RWPE2 (cell line): ENCODE measurements around the gene FILIP1.
A peak's percentile ranks its signal among the peaks of the same experiment; 100 is the strongest.

Experiments used
- ATAC-seq: fragments of 200-7000 bp; cut with Tn5 transposase; 3 replicates; pipeline ENCODE4 v1.9.1; 2021; ENCODE audit warnings: low read depth
- DNase-seq: peaks from one replicate; pipeline ENCODE4 v3.0.0-alpha.2; 2020; ENCODE audit warnings: low spot score
- H3K27ac ChIP-seq: fragments of 450-650 bp; 2 replicates; pipeline ENCODE4 v1.5.1; 2017; ENCODE audit warnings: mild to moderate bottlenecking; ENCODE audit not compliant: poor library complexity, severe bottlenecking
- H3K27me3 ChIP-seq: fragments of 250-450 bp; sonication (Bioruptor Pico); 2 replicates; pipeline ENCODE4 v1.5.1; 2021; ENCODE audit warnings: mild to moderate bottlenecking, moderate library complexity; ENCODE audit not compliant: insufficient read depth, poor library complexity, severe bottlenecking
- H3K36me3 ChIP-seq: fragments of 250-450 bp; sonication (Bioruptor Pico); 2 replicates; pipeline ENCODE4 v1.5.1; 2020; ENCODE audit warnings: low read depth, mild to moderate bottlenecking, moderate library complexity
- H3K4me1 ChIP-seq: fragments of 250-450 bp; sonication (Bioruptor Pico); 2 replicates; pipeline ENCODE4 v1.5.1; 2021; ENCODE audit warnings: mild to moderate bottlenecking, moderate library complexity; ENCODE audit not compliant: insufficient read depth, poor library complexity, severe bottlenecking
- H3K4me3 ChIP-seq: fragments of 250-450 bp; sonication (Bioruptor Pico); 2 replicates; pipeline ENCODE4 v1.5.1; 2021; ENCODE audit warnings: mild to moderate bottlenecking, moderate library complexity; ENCODE audit not compliant: severe bottlenecking
- H3K9me3 ChIP-seq: fragments of 250-450 bp; sonication (Bioruptor Pico); 2 replicates; pipeline ENCODE4 v1.5.1; 2021; ENCODE audit warnings: mild to moderate bottlenecking, moderate library complexity; ENCODE audit not compliant: severe bottlenecking
- TF ChIP-seq, protein P1 (sequence below): fragments of 450-650 bp; IDR thresholded peaks from one replicate; pipeline ENCODE4 v1.5.1; 2017; ENCODE audit warnings: mild to moderate bottlenecking, moderate library complexity; ENCODE audit not compliant: poor library complexity, severe bottlenecking

FILIP1 gene

DNA sequence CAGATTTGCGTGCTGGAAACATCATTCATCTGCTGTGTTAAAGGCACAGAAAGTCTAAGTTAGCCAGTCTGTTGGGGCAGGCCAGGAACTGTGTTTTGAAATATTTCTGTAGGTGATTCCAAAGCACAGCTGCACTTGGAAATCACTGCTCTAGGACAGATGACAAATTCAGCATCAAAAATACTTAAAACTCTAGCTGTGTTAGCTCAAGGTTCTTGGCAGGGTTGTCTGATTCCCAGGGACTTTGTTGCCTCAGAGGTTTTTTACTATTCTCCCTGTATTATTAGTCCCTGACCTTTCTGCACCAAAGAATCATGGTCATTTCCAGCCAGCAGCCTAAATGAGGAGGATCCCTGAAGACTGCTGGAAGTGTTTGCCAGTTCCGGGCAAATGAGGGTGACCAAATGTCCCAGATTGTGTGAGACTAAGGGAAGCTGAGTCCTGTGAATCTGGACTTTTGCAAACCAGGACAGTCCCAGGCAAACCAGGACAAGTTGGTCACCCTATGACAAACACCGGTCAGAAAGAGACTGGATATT lies 124.7 kb downstream of the FILIP1 start:
- H3K9me3 ChIP-seq, result no peaks in the 10 kb centered on the region
- H3K27ac ChIP-seq, result no peak overlapping the region
- H3K27me3 ChIP-seq, result no peaks in the 10 kb centered on the region
- TF ChIP-seq, protein P1, sequence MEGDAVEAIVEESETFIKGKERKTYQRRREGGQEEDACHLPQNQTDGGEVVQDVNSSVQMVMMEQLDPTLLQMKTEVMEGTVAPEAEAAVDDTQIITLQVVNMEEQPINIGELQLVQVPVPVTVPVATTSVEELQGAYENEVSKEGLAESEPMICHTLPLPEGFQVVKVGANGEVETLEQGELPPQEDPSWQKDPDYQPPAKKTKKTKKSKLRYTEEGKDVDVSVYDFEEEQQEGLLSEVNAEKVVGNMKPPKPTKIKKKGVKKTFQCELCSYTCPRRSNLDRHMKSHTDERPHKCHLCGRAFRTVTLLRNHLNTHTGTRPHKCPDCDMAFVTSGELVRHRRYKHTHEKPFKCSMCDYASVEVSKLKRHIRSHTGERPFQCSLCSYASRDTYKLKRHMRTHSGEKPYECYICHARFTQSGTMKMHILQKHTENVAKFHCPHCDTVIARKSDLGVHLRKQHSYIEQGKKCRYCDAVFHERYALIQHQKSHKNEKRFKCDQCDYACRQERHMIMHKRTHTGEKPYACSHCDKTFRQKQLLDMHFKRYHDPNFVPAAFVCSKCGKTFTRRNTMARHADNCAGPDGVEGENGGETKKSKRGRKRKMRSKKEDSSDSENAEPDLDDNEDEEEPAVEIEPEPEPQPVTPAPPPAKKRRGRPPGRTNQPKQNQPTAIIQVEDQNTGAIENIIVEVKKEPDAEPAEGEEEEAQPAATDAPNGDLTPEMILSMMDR, result no peak
- no peaks in the 10 kb centered on the region for H3K4me1 ChIP-seq
- DNase-seq (no peak), ATAC-seq (no peak)
- H3K36me3 ChIP-seq, result no peaks in the 10 kb centered on the region
- no peak overlapping the region for H3K4me3 ChIP-seq

DNA sequence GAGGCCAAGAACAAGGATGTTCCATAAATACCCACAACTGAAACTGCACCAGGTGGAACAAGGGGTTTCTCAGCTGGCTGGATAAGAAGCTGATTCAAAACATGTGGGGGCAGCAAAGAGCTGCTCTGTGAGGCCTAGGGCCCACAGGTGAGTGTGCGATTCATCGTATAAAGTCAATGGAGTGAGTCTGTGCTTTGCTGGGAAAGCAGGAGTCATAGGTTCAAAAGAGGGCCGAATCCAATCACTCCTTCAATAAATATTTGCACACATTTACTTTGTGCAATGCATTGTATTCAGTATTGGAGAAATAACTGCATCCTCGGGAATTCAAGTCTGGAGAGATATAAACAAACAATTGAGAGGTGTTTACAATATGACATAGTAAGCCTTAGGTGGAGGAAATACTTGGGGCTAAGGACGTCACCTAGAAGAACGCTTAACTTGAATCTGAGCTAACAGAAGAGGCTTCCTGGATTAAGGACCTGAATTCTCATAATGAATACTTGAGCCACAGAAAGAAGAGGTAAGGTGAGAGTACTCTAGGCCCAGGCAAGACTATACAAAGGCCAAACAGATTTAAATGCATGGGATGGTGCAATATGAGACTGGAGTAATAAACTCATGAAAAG lies 125.3 kb downstream of the FILIP1 start:
- Histone ChIP-seq H3K9me3 (no peaks in the 10 kb centered on the region), H3K4me3 (no peak overlapping the region), H3K27ac (no peak overlapping the region), H3K36me3 (no peaks in the 10 kb centered on the region), H3K27me3 (no peaks in the 10 kb centered on the region), H3K4me1 (no peaks in the 10 kb centered on the region)
- TF ChIP-seq, protein P1, result peak; percentile 52
- DNase-seq, result no peak
- ATAC-seq, result peak; percentile 70

DNA sequence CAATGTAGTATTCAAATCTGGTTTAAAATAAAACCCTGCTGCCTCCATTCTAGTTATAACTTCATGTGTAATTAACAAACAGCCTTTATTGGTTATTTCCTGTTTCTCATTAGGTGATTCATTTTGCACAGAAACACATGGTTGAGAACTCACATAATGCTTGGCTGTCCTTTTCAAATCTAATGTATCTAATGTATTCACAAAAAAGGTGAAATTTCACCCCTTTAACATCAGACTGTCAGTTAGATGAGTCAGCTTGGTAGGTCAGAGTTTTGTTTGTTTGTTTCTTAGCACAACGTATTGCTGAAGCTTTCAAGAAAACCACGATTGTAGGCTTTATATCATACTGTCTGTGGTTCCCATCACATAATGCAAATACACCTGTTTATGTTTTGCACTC lies 130.3 kb downstream of the FILIP1 start:
- DNase-seq (no peak), ATAC-seq (no peak)
- TF ChIP-seq, protein P1, result no peak
- H3K27me3 ChIP-seq, result no peaks in the 10 kb centered on the region
- H3K36me3 ChIP-seq, result no peaks in the 10 kb centered on the region
- H3K4me1 ChIP-seq, result no peaks in the 10 kb centered on the region
- H3K27ac ChIP-seq, result no peak overlapping the region
- no peak overlapping the region for H3K4me3 ChIP-seq
- H3K9me3 ChIP-seq, result no peaks in the 10 kb centered on the region

GRCh38 chr6:75353644-75354043 lies 140.0 kb downstream of the FILIP1 start:
- Histone ChIP-seq H3K4me3 (no peak overlapping the region), H3K27me3 (no peaks in the 10 kb centered on the region), H3K27ac (no peak overlapping the region), H3K9me3 (no peaks in the 10 kb centered on the region), H3K4me1 (no peaks in the 10 kb centered on the region), H3K36me3 (no peaks in the 10 kb centered on the region)
- ATAC-seq, result no peak
- no peak for DNase-seq
- TF ChIP-seq, protein P1, result no peak

DNA sequence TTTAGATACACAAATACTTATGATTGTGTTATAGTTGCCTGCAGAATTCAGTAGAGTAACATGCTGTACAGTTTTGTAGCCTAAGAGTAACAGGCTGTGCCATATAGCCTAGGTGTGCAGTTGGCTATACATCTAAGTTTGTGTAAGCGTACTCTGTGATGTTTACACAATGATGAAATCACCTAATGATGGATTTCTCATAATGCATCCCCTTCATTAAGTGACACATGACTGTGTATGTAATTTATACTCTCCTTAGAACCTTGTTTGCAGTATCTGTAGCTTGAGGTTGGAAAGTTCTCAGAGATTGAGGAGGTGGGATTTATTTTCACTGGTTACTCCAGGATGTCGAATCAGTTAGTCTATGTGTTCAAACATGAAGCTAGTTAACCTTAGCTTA lies 142.0 kb downstream of the FILIP1 start:
- Histone ChIP-seq H3K36me3 (no peaks in the 10 kb centered on the region), H3K27me3 (no peaks in the 10 kb centered on the region), H3K4me1 (no peaks in the 10 kb centered on the region), H3K9me3 (no peaks in the 10 kb centered on the region), H3K27ac (no peak overlapping the region), H3K4me3 (no peak overlapping the region)
- ATAC-seq (no peak), DNase-seq (no peak)
- TF ChIP-seq, protein P1, result no peak
